Panc1 (cell line): Measurements from ENCODE around the gene MRPL51.

Experiments
- CTCF ChIP-seq: fragments of 450-650 bp; IDR thresholded peaks from 2 replicates; pipeline ENCODE4 v1.5.1; 2017; ENCODE audit warnings: mild to moderate bottlenecking
- POLR2AphosphoS5 ChIP-seq: IDR thresholded peaks from 2 replicates; pipeline ENCODE4 v1.6.1; 2012; ENCODE audit warnings: mild to moderate bottlenecking, low read depth, low read length, moderate library complexity
- REST ChIP-seq, 2 experiments: IDR thresholded peaks; 2 replicates each; pipeline ENCODE4 v1.6.1; 2011 to 2012; ENCODE audit warnings: low read depth in 2 of 2, control low read depth in 1 of 2, low read length in 1 of 2, mild to moderate bottlenecking in 1 of 2, moderate library complexity in 1 of 2; ENCODE audit not compliant: insufficient read depth in 1 of 2
- SIN3A ChIP-seq: IDR thresholded peaks from 2 replicates; pipeline ENCODE4 v1.6.1; 2012; ENCODE audit warnings: low read depth, mild to moderate bottlenecking, low read length, moderate library complexity, borderline replicate concordance; ENCODE audit not compliant: insufficient read depth
- TCF7L2 ChIP-seq: IDR thresholded peaks from 2 replicates; pipeline ENCODE4 v1.6.1; 2011; ENCODE audit warnings: mild to moderate bottlenecking, low read depth, low read length, inconsistent platforms

GRCh38 chr12:6520186-6520585, 27.1 kb upstream of the MRPL51 start:
- no peak for TF ChIP-seq CTCF
- no peak for TF ChIP-seq POLR2AphosphoS5
- no peak for TF ChIP-seq SIN3A
- no peak for TF ChIP-seq REST (IDR thresholded peaks at IDR 0.05; ENCODE audit: insufficient read depth in 1 of 2, low read depth in 2 of 2, low read length in 1 of 2)
- no peak for TF ChIP-seq TCF7L2
